ENCODE results near the gene PTCHD4. TPM values are rescaled to one million over a fixed set of nuclear protein-coding genes. Genes with fewer than 3 reads are reported as not detected.

Gene PTCHD4
- total and polyA plus RNA-seq, 3 donors from 2014 or later, result 0.17 to 1.6 (median 0.68) TPM

DNA sequence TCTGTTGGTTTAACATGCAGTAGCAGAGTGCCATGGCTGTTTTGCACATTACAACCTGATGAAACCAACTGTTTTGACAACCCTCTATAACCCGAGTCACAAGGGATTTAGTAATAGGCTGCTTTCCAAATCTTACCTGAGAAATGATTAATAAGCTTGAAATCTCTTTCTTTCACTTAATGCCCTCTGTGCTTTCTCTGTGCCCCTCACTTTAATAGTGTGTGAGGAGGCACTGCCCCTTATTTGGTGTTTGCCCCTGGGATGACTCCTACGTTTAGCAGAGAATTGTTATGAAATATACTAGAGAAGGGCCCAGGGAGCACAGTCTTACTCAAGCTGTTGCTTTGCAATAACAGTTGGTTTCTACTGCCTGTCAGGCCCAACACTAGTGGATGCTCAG, 31.0 kb upstream of the PTCHD4 start:
- Histone ChIP-seq H3K27ac (no peak overlapping the region), H3K9me3 (no peaks in the 10 kb centered on the region), H3K4me1 (peaks cover 3% of the 10 kb centered on the region), H3K4me3 (no peak overlapping the region), H3K36me3 (ENCODE audit: low read depth, missing control alignments) (no peaks in the 10 kb centered on the region), H3K27me3 (no peaks in the 10 kb centered on the region)
- WGBS, 2 donors, result 75 to 82% methylated on average over 2 of the region's 2 CpGs
- intact Hi-C loops (cut with DNase I; ENCODE audit: low total_unique reads), result no loop called here
- TF ChIP-seq, protein P1, sequence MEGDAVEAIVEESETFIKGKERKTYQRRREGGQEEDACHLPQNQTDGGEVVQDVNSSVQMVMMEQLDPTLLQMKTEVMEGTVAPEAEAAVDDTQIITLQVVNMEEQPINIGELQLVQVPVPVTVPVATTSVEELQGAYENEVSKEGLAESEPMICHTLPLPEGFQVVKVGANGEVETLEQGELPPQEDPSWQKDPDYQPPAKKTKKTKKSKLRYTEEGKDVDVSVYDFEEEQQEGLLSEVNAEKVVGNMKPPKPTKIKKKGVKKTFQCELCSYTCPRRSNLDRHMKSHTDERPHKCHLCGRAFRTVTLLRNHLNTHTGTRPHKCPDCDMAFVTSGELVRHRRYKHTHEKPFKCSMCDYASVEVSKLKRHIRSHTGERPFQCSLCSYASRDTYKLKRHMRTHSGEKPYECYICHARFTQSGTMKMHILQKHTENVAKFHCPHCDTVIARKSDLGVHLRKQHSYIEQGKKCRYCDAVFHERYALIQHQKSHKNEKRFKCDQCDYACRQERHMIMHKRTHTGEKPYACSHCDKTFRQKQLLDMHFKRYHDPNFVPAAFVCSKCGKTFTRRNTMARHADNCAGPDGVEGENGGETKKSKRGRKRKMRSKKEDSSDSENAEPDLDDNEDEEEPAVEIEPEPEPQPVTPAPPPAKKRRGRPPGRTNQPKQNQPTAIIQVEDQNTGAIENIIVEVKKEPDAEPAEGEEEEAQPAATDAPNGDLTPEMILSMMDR (IDR thresholded peaks at IDR 0.05), result no peak
- no peak for TF ChIP-seq POLR2A (IDR thresholded peaks at IDR 0.05)
- DNase-seq, result no peak

GRCh38 chr6:48139818-48140614, 29.0 kb upstream of the PTCHD4 start:
- no peaks in the 10 kb centered on the region for H3K36me3 ChIP-seq (ENCODE audit: low read depth, missing control alignments)
- no peak overlapping the region for H3K27ac ChIP-seq
- H3K27me3 ChIP-seq, result no peaks in the 10 kb centered on the region
- H3K9me3 ChIP-seq, result no peaks in the 10 kb centered on the region
- intact Hi-C loops (cut with DNase I; ENCODE audit: low total_unique reads), result no loop called here
- WGBS, 2 donors, result 78 to 86% methylated on average over 2 of the region's 2 CpGs
- DNase-seq, result no peak
- peaks cover 3% of the 10 kb centered on the region for H3K4me1 ChIP-seq
- no peak overlapping the region for H3K4me3 ChIP-seq
- TF ChIP-seq POLR2A (IDR thresholded peaks at IDR 0.05), result no peak
- TF ChIP-seq, protein P1 (IDR thresholded peaks at IDR 0.05), result no peak

DNA sequence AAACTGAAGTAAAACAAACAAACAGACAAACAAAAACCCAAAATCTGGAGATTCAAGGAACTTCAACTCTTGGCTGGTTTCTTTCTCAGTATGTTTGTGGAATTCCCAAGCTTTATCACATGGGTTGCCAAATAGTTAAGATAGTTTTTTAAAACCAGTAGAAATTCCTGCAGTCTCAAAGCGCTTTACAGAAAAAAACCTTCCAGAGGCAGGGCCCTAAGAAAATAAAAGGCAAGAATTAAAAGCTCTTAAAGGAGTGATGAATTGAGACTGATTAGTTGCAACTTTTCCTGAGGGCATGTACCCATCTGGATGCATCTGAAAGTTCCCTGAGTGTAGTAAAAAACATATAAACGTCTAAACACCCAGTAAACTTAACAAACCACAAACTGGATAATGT, 25.9 kb upstream of the PTCHD4 start:
- Histone ChIP-seq H3K4me1 (no peaks in the 10 kb centered on the region), H3K27ac (no peak overlapping the region), H3K36me3 (ENCODE audit: low read depth, missing control alignments) (no peaks in the 10 kb centered on the region), H3K9me3 (no peaks in the 10 kb centered on the region), H3K4me3 (no peak overlapping the region), H3K27me3 (no peaks in the 10 kb centered on the region)
- WGBS, 2 donors, result 42 to 48% methylated on average over 2 of the region's 2 CpGs
- no peak for DNase-seq
- no peak for TF ChIP-seq POLR2A (IDR thresholded peaks at IDR 0.05)
- TF ChIP-seq, protein P1 (IDR thresholded peaks at IDR 0.05), result no peak
- intact Hi-C loops (cut with DNase I; ENCODE audit: low total_unique reads), result no loop called here

DNA sequence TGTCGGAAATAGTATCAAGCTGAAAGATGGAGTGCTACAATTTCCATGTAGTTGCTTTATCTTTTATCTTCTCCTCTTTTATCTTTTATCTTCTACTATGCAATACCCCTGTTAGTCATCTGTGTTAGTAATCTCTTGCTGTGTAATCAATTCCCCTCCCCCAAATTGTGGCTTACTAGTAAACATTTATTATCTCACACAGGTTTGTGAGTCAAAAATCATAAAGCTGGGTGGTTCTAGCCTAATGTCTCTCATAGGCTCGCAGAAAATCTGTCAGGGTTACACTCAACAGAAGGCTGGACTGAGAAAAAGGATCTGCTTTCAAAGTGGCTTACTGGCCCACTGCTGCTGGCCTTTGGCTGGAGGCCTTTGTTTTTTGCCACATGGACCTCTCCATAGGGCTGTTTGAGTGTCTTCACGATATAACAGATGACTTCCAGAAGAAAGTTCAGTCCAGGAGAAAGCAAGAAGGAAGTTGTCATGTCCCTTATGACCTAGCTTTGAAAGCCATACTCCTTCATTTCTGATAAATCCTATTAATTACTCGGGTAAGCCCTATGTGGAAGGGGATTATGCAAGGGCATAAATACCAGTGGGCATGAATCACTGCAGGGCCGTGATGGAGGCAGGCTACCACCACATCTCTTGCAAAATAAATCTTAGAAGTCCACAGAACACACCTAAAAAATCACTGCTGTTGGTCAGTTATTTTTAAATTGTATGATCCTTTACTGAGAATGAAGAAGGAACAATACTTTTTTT, 24.5 kb upstream of the PTCHD4 start:
- H3K4me1 ChIP-seq, result no peaks in the 10 kb centered on the region
- H3K36me3 ChIP-seq (ENCODE audit: low read depth, missing control alignments), result no peaks in the 10 kb centered on the region
- no peaks in the 10 kb centered on the region for H3K9me3 ChIP-seq
- no peak overlapping the region for H3K4me3 ChIP-seq
- H3K27ac ChIP-seq, result no peak overlapping the region
- H3K27me3 ChIP-seq, result no peaks in the 10 kb centered on the region
- WGBS, 2 donors, result 55 to 72% methylated on average over 5 of the region's 5 CpGs
- DNase-seq, result no peak
- intact Hi-C loops (cut with DNase I; ENCODE audit: low total_unique reads), result no loop called here
- TF ChIP-seq, protein P1 (IDR thresholded peaks at IDR 0.05), result no peak
- TF ChIP-seq POLR2A (IDR thresholded peaks at IDR 0.05), result no peak

Measured in testis (tissue), 3 donors.